NCI-H187 (cell line): Measurements from ENCODE around the gene NOX3.
"Not testable (repeated sequence)": the region's sequence is repeated elsewhere in the genome, so short reads cannot be mapped to it uniquely, and the experiment has no call there.

ENCODE experiments used
- DNase-seq, 2 experiments: peaks; one replicate each; lab custom pipeline; 2025; lab: John Stamatoyannopoulos, UW

Gene NOX3

GRCh38 chr6:155455766-155456165 is at the start of gene NOX3:
TSS of gene NOX3 (minus strand) at chr6:155455839. CDS start at chr6:155455800, 39 bp downstream.
- DNase-seq, result no peak

- no peak for DNase-seq
These were observed 49.4 kb upstream of the NOX3 start for GRCh38 chr6:155504848-155505607.

- no peak for DNase-seq
These were observed 46.8 kb upstream of the NOX3 start for GRCh38 chr6:155502393-155502792.

- no peak for DNase-seq
These were observed 43.9 kb upstream of the NOX3 start for GRCh38 chr6:155499574-155499973.

GRCh38 chr6:155498370-155498769 is 42.7 kb upstream of the NOX3 start:
- no peak for DNase-seq

GRCh38 chr6:155497273-155497672 is 41.6 kb upstream of the NOX3 start:
- no peak for DNase-seq

GRCh38 chr6:155495011-155495768 is 39.6 kb upstream of the NOX3 start:
- no peak for DNase-seq

GRCh38 chr6:155493694-155494143 is 38.1 kb upstream of the NOX3 start:
- DNase-seq, result no peak

GRCh38 chr6:155493026-155493693 is 37.5 kb upstream of the NOX3 start:
- no peak for DNase-seq

- DNase-seq, result no peak
These were observed 36.6 kb upstream of the NOX3 start for GRCh38 chr6:155492061-155492735.

GRCh38 chr6:155491421-155491820 is 35.8 kb upstream of the NOX3 start:
- no peak for DNase-seq

- DNase-seq, result not testable (repeated sequence)
These were observed 32.6 kb upstream of the NOX3 start for GRCh38 chr6:155488197-155488596.

- no peak for DNase-seq
These were observed 31.9 kb upstream of the NOX3 start for GRCh38 chr6:155487371-155488130.

- DNase-seq, result no peak
These were observed 31.2 kb upstream of the NOX3 start for GRCh38 chr6:155486721-155487294.

GRCh38 chr6:155485756-155486155 is 30.1 kb upstream of the NOX3 start:
- DNase-seq, result no peak

- no peak for DNase-seq
These were observed 28.2 kb upstream of the NOX3 start for GRCh38 chr6:155483858-155484257.

- DNase-seq, result no peak
These were observed 25.6 kb upstream of the NOX3 start for GRCh38 chr6:155481215-155481614.

- no peak for DNase-seq
These were observed 18.1 kb upstream of the NOX3 start for GRCh38 chr6:155473741-155474140.

- no peak for DNase-seq
These were observed 17.2 kb upstream of the NOX3 start for GRCh38 chr6:155472886-155473285.

GRCh38 chr6:155470979-155471616 is 15.5 kb upstream of the NOX3 start:
- DNase-seq, result not testable (repeated sequence)
